Body of pancreas (tissue), 4 donors: ENCODE measurements around the gene USP17L26.
"Not testable (repeated sequence)": the region's sequence is repeated elsewhere in the genome, so short reads cannot be mapped to it uniquely, and the experiment has no call there.

Experiments
- CTCF ChIP-seq, 7 experiments: fragments of 450-650 bp in 4 of 7; fragments of 200-600 bp in 3 of 7; sonication (generic) in 3 of 7; IDR thresholded peaks; one replicate each; pipeline ENCODE4 v1.5.1; 2016 to 2019; ENCODE audit warnings: antibody characterized with exemption in 7 of 7
- POLR2A ChIP-seq, 3 donors: fragments of 450-650 bp; IDR thresholded peaks; one replicate each; pipeline ENCODE4 v1.6.1; 2016; ENCODE audit warnings: antibody characterized with exemption in 3 of 3, mild to moderate bottlenecking in 2 of 3

- TF ChIP-seq POLR2A, CTCF (IDR thresholded peaks at IDR 0.05): not testable (repeated sequence)
Observed at GRCh38 chr4:9324191-9324590, 10.3 kb upstream of the USP17L26 start.
